GM19438 (cell line): ENCODE data around the gene LONP1.

Experiments
- ATAC-seq: cut with Tn5 transposase; IDR thresholded peaks from one replicate; pipeline ENCODE4 v1.9.1; 2021; ENCODE audit warnings: low read depth; ENCODE audit not compliant: unreplicated experiment

The LONP1 gene

GRCh38 chr19:5661483-5661882, 58.5 kb downstream of the LONP1 start:
- no peak for ATAC-seq

GRCh38 chr19:5655412-5655811, 64.5 kb downstream of the LONP1 start:
- ATAC-seq, result no peak

GRCh38 chr19:5654931-5655330, 65.0 kb downstream of the LONP1 start:
- no peak for ATAC-seq

- no peak for ATAC-seq
Measured at GRCh38 chr19:5652261-5652660, 67.7 kb downstream of the LONP1 start.

GRCh38 chr19:5651361-5651760, 68.6 kb downstream of the LONP1 start:
- no peak for ATAC-seq

- ATAC-seq, result no peak
Measured at GRCh38 chr19:5648464-5648863, 71.5 kb downstream of the LONP1 start.

GRCh38 chr19:5646703-5647102, 73.2 kb downstream of the LONP1 start:
- no peak for ATAC-seq

GRCh38 chr19:5645409-5645808, 74.5 kb downstream of the LONP1 start:
- no peak for ATAC-seq

GRCh38 chr19:5644037-5644436, 75.9 kb downstream of the LONP1 start:
- ATAC-seq, result no peak

GRCh38 chr19:5643060-5643459, 76.9 kb downstream of the LONP1 start:
- no peak for ATAC-seq

GRCh38 chr19:5642204-5642603, 77.7 kb downstream of the LONP1 start:
- no peak for ATAC-seq
